Measurements from ENCODE around the gene OR11L1. TPM values are rescaled to one million over a fixed set of nuclear protein-coding genes. Genes with fewer than 3 reads are reported as not detected.

OR11L1 gene
- total RNA-seq, 1 donor from 2014 or later: not detected

DNA sequence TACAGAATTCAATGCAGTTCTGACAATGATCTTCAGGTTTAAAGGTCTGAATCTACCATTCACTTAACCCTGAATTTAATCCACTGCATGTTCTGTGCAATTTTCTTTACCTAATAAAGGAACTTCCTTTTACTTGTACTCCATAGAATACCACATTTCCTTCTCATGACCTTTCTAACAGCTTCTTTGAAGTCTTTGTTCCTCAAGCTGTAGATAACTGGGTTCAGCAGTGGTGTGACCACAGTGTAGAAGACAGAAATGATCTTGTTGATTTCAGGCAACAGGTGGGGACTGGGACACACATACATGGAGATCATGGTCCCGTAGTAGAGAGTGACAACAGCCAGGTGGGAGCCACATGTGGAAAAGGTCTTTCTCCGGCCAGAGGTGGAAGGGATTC is 878 bp downstream of the OR11L1 start:
- H3K9me3 ChIP-seq (replicated peaks): no peaks in the 10 kb centered on the region
- no peaks in the 10 kb centered on the region for H3K4me1 ChIP-seq
- no peak overlapping the region for H3K4me3 ChIP-seq
- H3K27ac ChIP-seq (replicated peaks): no peak overlapping the region
- intact Hi-C loops (cut with micrococcal nuclease): no loop called here
- H3K36me3 ChIP-seq: no peaks in the 10 kb centered on the region
- TF ChIP-seq, protein P1, sequence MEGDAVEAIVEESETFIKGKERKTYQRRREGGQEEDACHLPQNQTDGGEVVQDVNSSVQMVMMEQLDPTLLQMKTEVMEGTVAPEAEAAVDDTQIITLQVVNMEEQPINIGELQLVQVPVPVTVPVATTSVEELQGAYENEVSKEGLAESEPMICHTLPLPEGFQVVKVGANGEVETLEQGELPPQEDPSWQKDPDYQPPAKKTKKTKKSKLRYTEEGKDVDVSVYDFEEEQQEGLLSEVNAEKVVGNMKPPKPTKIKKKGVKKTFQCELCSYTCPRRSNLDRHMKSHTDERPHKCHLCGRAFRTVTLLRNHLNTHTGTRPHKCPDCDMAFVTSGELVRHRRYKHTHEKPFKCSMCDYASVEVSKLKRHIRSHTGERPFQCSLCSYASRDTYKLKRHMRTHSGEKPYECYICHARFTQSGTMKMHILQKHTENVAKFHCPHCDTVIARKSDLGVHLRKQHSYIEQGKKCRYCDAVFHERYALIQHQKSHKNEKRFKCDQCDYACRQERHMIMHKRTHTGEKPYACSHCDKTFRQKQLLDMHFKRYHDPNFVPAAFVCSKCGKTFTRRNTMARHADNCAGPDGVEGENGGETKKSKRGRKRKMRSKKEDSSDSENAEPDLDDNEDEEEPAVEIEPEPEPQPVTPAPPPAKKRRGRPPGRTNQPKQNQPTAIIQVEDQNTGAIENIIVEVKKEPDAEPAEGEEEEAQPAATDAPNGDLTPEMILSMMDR (IDR thresholded peaks at IDR 0.05; ENCODE audit: borderline replicate concordance): no peak
- H3K27me3 ChIP-seq (ENCODE audit: low read depth): no peaks in the 10 kb centered on the region
- DNase-seq: no peak

DNA sequence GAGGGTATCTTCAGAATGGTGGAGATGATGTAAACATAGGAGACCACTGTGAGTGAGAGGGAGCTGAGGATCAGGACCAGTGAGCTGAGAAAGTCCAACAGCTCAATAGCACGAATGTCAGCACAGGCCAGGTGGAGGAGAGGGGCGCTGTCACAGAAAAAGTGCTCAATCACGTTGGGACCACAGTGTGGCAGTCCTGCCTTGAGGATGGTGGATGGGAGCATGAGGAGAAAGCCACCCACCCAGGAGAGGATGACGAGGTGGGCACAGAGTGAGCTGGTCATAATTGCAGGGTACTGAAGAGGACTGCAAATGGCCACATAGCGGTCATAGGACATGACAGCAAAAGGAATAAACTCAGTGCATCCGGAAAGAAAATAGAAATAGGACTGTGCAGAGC is 8.1 kb downstream of the OR11L1 start:
- Histone ChIP-seq H3K4me3 (no peak overlapping the region), H3K27me3 (ENCODE audit: low read depth) (no peaks in the 10 kb centered on the region), H3K9me3 (replicated peaks) (no peaks in the 10 kb centered on the region), H3K36me3 (no peaks in the 10 kb centered on the region), H3K4me1 (no peaks in the 10 kb centered on the region), H3K27ac (replicated peaks) (no peak overlapping the region)
- no peak for DNase-seq
- TF ChIP-seq, protein P1 (IDR thresholded peaks at IDR 0.05; ENCODE audit: borderline replicate concordance): no peak
- intact Hi-C loops (cut with micrococcal nuclease): no loop called here

DNA sequence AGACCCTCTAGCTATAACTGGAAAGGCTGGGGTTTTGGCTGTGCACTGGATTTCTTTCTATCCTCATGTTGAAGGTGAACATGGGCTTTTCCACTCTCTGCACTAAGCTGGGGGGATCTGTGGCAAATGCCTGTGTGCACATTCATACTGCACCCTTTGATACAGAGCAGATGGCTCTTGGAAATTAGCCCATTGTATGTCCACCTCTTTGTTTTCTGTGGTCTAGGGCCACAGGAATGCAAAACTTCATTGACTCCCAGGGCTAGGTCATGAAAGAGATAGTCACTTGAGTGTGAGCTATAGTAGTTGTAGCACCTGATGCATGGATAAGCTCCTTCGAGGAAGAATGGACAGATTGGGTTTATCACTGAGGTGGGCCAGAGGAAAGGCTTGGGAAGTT is 12.0 kb downstream of the OR11L1 start:
- Histone ChIP-seq H3K4me3 (no peak overlapping the region), H3K36me3 (no peaks in the 10 kb centered on the region), H3K4me1 (no peaks in the 10 kb centered on the region), H3K9me3 (replicated peaks) (no peaks in the 10 kb centered on the region), H3K27me3 (ENCODE audit: low read depth) (no peaks in the 10 kb centered on the region), H3K27ac (replicated peaks) (no peak overlapping the region)
- intact Hi-C loops (cut with micrococcal nuclease): no loop called here
- DNase-seq: no peak
- TF ChIP-seq, protein P1 (IDR thresholded peaks at IDR 0.05; ENCODE audit: borderline replicate concordance): no peak

DNA sequence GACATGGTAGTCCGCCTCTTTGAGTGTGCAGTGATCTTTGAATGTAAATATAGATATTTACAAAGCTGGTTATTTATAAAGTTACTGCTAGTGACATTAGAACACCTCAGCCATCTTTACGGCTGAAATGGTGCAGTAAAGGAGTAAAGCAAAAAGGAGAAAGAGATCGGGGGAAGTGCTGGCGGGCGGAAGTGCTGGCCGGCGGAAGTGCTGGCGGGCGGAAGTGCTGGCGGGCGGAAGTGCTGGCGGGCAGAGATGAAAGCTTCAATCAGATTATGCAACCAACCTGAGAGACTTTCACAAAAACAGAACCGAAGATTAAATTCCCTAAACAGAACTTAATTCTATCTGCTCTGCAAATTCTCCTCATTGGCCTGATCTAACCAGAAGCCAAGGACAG is 16.3 kb downstream of the OR11L1 start:
- Histone ChIP-seq H3K27ac (replicated peaks) (no peak overlapping the region), H3K4me1 (no peaks in the 10 kb centered on the region), H3K36me3 (no peaks in the 10 kb centered on the region), H3K4me3 (no peak overlapping the region), H3K27me3 (ENCODE audit: low read depth) (no peaks in the 10 kb centered on the region), H3K9me3 (replicated peaks) (no peaks in the 10 kb centered on the region)
- DNase-seq: no peak
- intact Hi-C loops (cut with micrococcal nuclease): no loop called here
- TF ChIP-seq, protein P1 (IDR thresholded peaks at IDR 0.05; ENCODE audit: borderline replicate concordance): no peak

DNA sequence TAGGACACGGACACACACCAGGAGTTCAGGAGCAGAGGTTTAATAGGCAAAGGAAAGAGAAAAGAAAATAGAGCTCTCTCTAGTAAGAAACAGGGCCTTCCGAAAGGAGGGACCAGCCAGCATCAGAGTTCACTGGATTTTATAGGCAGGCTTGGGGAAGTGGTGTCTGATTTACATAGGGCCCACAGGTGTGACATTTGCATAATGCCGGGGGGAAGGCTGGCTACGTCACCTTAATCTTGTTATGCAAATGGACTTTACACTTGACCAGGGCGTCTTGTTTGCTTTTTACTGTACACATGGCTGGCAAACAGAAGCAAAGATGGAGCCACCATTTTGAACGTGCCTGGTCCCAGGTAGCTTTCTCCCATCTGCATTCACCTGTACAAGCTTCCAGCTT is 17.7 kb downstream of the OR11L1 start, which contains the start of gene OR14A16:
Gene OR14A16 (minus strand): TSS at position 97 of the 400 bp plus-strand sequence. CDS start 8,390 bp downstream, outside the sequence.
- no peak for DNase-seq
- TF ChIP-seq, protein P1 (IDR thresholded peaks at IDR 0.05; ENCODE audit: borderline replicate concordance): no peak
- H3K36me3 ChIP-seq: no peaks in the 10 kb centered on the region
- no peaks in the 10 kb centered on the region for H3K27me3 ChIP-seq (ENCODE audit: low read depth)
- intact Hi-C loops (cut with micrococcal nuclease): no loop called here
- no peak within 1 kb of the TSS for H3K4me3 ChIP-seq
- H3K4me1 ChIP-seq: no peaks in the 10 kb centered on the region
- H3K27ac ChIP-seq (replicated peaks): no peak within 1 kb of the TSS
- H3K9me3 ChIP-seq (replicated peaks): no peaks in the 10 kb centered on the region

DNA sequence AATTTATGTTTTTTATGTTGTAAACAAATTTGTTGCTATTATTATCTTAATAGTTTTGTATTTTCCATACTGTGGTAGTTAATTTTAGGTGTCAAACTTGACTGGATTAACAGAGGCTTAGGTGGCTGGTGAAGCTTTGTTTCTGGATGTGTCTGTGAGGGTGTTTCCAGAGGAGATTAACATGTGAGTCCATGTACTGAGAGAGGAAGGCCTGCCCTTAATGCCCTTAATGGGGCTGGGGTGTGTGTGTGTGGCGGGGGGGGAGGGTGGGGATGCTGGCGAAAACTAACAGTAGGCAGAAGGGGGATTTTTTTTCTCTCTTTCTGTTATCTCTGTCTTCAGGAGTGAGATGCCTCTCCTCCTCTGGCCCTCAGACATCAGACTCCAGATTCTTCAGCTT is 19.6 kb downstream of the OR11L1 start:
- TF ChIP-seq, protein P1 (IDR thresholded peaks at IDR 0.05; ENCODE audit: borderline replicate concordance): no peak
- intact Hi-C loops (cut with micrococcal nuclease): no loop called here
- no peak overlapping the region for H3K4me3 ChIP-seq
- H3K27ac ChIP-seq (replicated peaks): no peak overlapping the region
- H3K36me3 ChIP-seq: no peaks in the 10 kb centered on the region
- H3K4me1 ChIP-seq: no peaks in the 10 kb centered on the region
- DNase-seq: no peak
- H3K27me3 ChIP-seq (ENCODE audit: low read depth): no peaks in the 10 kb centered on the region
- H3K9me3 ChIP-seq (replicated peaks): no peaks in the 10 kb centered on the region
